Heart left ventricle (tissue), 16 donors: ENCODE measurements around the gene TBC1D12. TPM values are rescaled to one million over a fixed set of nuclear protein-coding genes. Genes with fewer than 3 reads are reported as not detected.

ENCODE experiments used
- ATAC-seq, 4 donors: fragments of 200-7000 bp; cut with Tn5 transposase; one replicate each; pipeline ENCODE4 v1.9.1; 2020 to 2022; ENCODE audit warnings: moderate library complexity in 4 of 4, mild to moderate bottlenecking in 3 of 4, moderate number of reproducible peaks in 1 of 4
- DNase-seq, 5 donors: peaks; one replicate each; pipeline ENCODE4 v3.0.0-alpha.2; 2020
- H3K27ac ChIP-seq, 12 donors: fragments of 200-600 bp; sonication (generic) in 4 of 12; one replicate each; pipeline versions ENCODE4 v1.5.0 to v1.8.0; 2016 to 2022; ENCODE audit warnings: mild to moderate bottlenecking in 2 of 12
- H3K27me3 ChIP-seq, 9 donors: fragments of 200-600 bp; sonication (generic) in 2 of 9; one replicate each; pipeline versions ENCODE4 v1.5.1 to v1.8.0; 2016 to 2022; ENCODE audit warnings: mild to moderate bottlenecking in 3 of 9
- H3K36me3 ChIP-seq, 9 donors: fragments of 200-600 bp; sonication (generic) in 2 of 9; one replicate each; pipeline versions ENCODE4 v1.5.0 to v1.8.0; 2018 to 2022; ENCODE audit warnings: mild to moderate bottlenecking in 2 of 9
- H3K4me1 ChIP-seq, 12 donors: fragments of 200-600 bp; sonication (generic) in 4 of 12; one replicate each; pipeline versions ENCODE4 v1.5.0 to v1.8.0; 2016 to 2022; ENCODE audit warnings: mild to moderate bottlenecking in 3 of 12
- H3K4me3 ChIP-seq, 12 donors: fragments of 200-600 bp; sonication (generic) in 4 of 12; one replicate each; pipeline versions ENCODE4 v1.5.0 to v1.8.0; 2017 to 2022; ENCODE audit warnings: mild to moderate bottlenecking in 9 of 12, moderate library complexity in 4 of 12
- H3K9me3 ChIP-seq, 12 donors: fragments of 200-600 bp; sonication (generic) in 4 of 12; one replicate each; pipeline versions ENCODE4 v1.5.0 to v1.8.0; 2016 to 2022; ENCODE audit warnings: mild to moderate bottlenecking in 1 of 12
- CTCF ChIP-seq, 12 donors: fragments of 200-600 bp; sonication (generic) in 4 of 12; IDR thresholded peaks; one replicate each; pipeline versions ENCODE4 v1.5.0 to v1.8.0; 2018 to 2022; ENCODE audit warnings: antibody characterized with exemption in 12 of 12, mild to moderate bottlenecking in 5 of 12
- POLR2A ChIP-seq, 2 donors: fragments of 450-650 bp; IDR thresholded peaks; one replicate each; pipeline ENCODE4 v1.6.1; 2017; ENCODE audit warnings: antibody characterized with exemption in 2 of 2, mild to moderate bottlenecking in 2 of 2, moderate library complexity in 2 of 2
- WGBS, 4 donors: extraction: QIAGEN DNeasy Blood & Tissue Kit in 2 of 4; methylation state at CpG; one replicate each; pipeline versions ENCODE4 v1.1.5 to v1.1.7; 2013 to 2018; 5-methylcytosine and 5-hydroxymethylcytosine counted together
- intact Hi-C, 10 donors: fragments of 100-400 bp; cut with DNase I; formaldehyde crosslinking; loops; one replicate each; pipeline versions ENCODE4 v1.11.1 to v1.14.2; 2022
- polyA plus RNA-seq, 2 donors: library from polyadenylated mRNA; stranded (reverse); fragments of 200-250 nt; gene quantifications; one replicate each; pipeline ENCODE4 v1.2.3, GENCODE V29; 2013
- total RNA-seq, 9 donors: library from RNA; depleted of rRNA in 2 of 9; stranded (reverse); fragments of >200 nt in 2 of 9; fragmentation: NEBNext Ultra II Directional in 3 of 9; extraction: Animal tissue kit (Norgen Biotek cat#: 25700) in 3 of 9; gene quantifications; one replicate each; pipeline versions ENCODE4 v1.1.0 to v1.2.4, GENCODE V29; 2016 to 2023
- donor health status: ischemic (EF 13 %, LVEDD 7.1; RV severe dilation, severe dysfunction).
- donor health status: healthy with polysubstance abuse.
- donor health status: DM: no; HTN: yes; CAD: no.
- donor health status: DM: no; HTN: no; CAD: no.
- donor health status: ischemic (EF 25% LVEDD 6.9; RV normal size, moderate dysfunction).
- donor health status: ischemic (EF 25% LVEDD 5.7; RV mildly dilated, moderate dysfunction).
- donor health status: healthy.
- donor health status: DM: yes; HTN: yes; CAD: no.
- donor health status: ischemic (EF 35%, LVEDD 5.7; RV mildly dilated, moderate dysfunction).
- donor health status: nonischemic (EF 11% LVEDD 7.7; RV severe dilation, severe dysfunction).
- donor health status: DM: yes; HTN: yes; CAD: no.
- donor health status: PGD.
- donor health status: ischemic (EF 29% LVEDD 5.4; RV normal size, mild dysfunction).
- donor health status: nonischemic (EF 23%, LVEDD 6.1; RV moderate dilation, normal function).

Gene TBC1D12
- total and polyA plus RNA-seq, 11 donors, result 3.5 to 9.6 (median 5.2) TPM

- Histone ChIP-seq H3K9me3 (no peaks in the 10 kb centered on the region), H3K27me3 (no peaks in the 10 kb centered on the region), H3K4me3 (no peak overlapping the region), H3K27ac (no peak overlapping the region), H3K4me1 (peaks cover 0 to 21% (median 13%) of the 10 kb centered on the region in 12 donors), H3K36me3 (peaks cover 0 to 58% (median 45%) of the 10 kb centered on the region in 9 donors)
- TF ChIP-seq CTCF (IDR thresholded peaks at IDR 0.05), result no peak
- TF ChIP-seq POLR2A (IDR thresholded peaks at IDR 0.05), result no peak
- DNase-seq (no peak), ATAC-seq (no peak)
- 62 to 70% (median 67%) methylated on average over 2 of the region's 2 CpGs for WGBS, 4 donors
- intact Hi-C loops, result no loop called here
Observed at GRCh38 chr10:94358480-94358879, 43.9 kb upstream of the TBC1D12 start.

- Histone ChIP-seq H3K9me3 (no peaks in the 10 kb centered on the region), H3K4me1 (peaks cover 0 to 21% (median 13%) of the 10 kb centered on the region in 12 donors), H3K36me3 (peaks cover 0 to 34% (median 20%) of the 10 kb centered on the region in 9 donors), H3K27ac (no peak overlapping the region), H3K4me3 (peak overlapping the region in 6 of 12 donors; percentile 62 to 82 (median 77)), H3K27me3 (no peaks in the 10 kb centered on the region)
- ATAC-seq, result no peak
- intact Hi-C loops, result loop anchor here in 6 of 10 donors (5.0 to 10.0 kb wide), 3 partner anchors 41 to 84 kb away; partner anchors contain the start of gene TBC1D12 (in 2 of the 6)
- DNase-seq, result peak in 1 of 5 donors; percentile 23
- TF ChIP-seq CTCF (IDR thresholded peaks at IDR 0.05) (no peak), POLR2A (IDR thresholded peaks at IDR 0.05) (no peak)
- 71 to 78% (median 76%) methylated on average over 4 of the region's 4 CpGs for WGBS, 4 donors
Observed at GRCh38 chr10:94361171-94361794, 41.1 kb upstream of the TBC1D12 start.

- peak; percentile 99 to 100 (median 100) for ATAC-seq
- Histone ChIP-seq H3K4me1 (peaks cover 0 to 21% (median 13%) of the 10 kb centered on the region in 12 donors), H3K27ac (peak within 1 kb of the TSS in 11 of 12 donors; percentile 25 to 86 (median 64)), H3K4me3 (peak within 1 kb of the TSS; percentile 56 to 84 (median 77)), H3K27me3 (no peaks in the 10 kb centered on the region), H3K36me3 (peaks cover 0 to 21% (median 7%) of the 10 kb centered on the region in 9 donors), H3K9me3 (no peaks in the 10 kb centered on the region)
- TF ChIP-seq POLR2A (IDR thresholded peaks at IDR 0.05) (peak in 1 of 2 donors; percentile 34), CTCF (IDR thresholded peaks at IDR 0.05) (peak; percentile 73 to 96 (median 93))
- WGBS, 4 donors, result 0 to 1% (median 1%) methylated on average over 35 to 55 of the region's 55 CpGs
- intact Hi-C loops, result loop anchor here (1.0 to 10.0 kb wide), 7 partner anchors 40 to 82 kb away; partner anchors contain the start of gene TBC1D12 (in 8 of the 10)
- DNase-seq, result peak; percentile 93 to 97 (median 97)
Observed at GRCh38 chr10:94362360-94363250, 39.7 kb upstream of the TBC1D12 start, which contains the start of gene NOC3L. TSS of gene NOC3L (minus strand) at chr10:94362939. CDS start at chr10:94362838, 101 bp downstream.
